Ascending aorta (tissue), 2 donors: Measurements from ENCODE around the gene KPTN. TPM values are rescaled to one million over a fixed set of nuclear protein-coding genes. Genes with fewer than 3 reads are reported as not detected.

Source experiments
- DNase-seq, 2 donors: peaks; one replicate each; pipeline ENCODE4 v3.0.0-alpha.2; 2019; ENCODE audit warnings: low spot score in 2 of 2
- H3K27ac ChIP-seq, 2 donors: fragments of 200-600 bp; sonication (generic); one replicate each; pipeline ENCODE4 v1.5.1; 2016 to 2017; ENCODE audit warnings: mild to moderate bottlenecking in 1 of 2
- H3K27me3 ChIP-seq: fragments of 200-600 bp; sonication (generic); one replicate; pipeline ENCODE4 v1.5.1; 2017
- H3K36me3 ChIP-seq, 2 donors: fragments of 200-600 bp; sonication (generic); one replicate each; pipeline ENCODE4 v1.5.1; 2016
- H3K4me1 ChIP-seq, 2 donors: fragments of 200-600 bp; sonication (generic); one replicate each; pipeline ENCODE4 v1.5.1; 2016 to 2017; ENCODE audit warnings: mild to moderate bottlenecking in 1 of 2
- H3K4me3 ChIP-seq, 2 donors: fragments of 200-600 bp; sonication (generic); one replicate each; pipeline ENCODE4 v1.5.1; 2016 to 2017; ENCODE audit warnings: mild to moderate bottlenecking in 1 of 2
- H3K9me3 ChIP-seq, 2 donors: fragments of 200-600 bp; sonication (generic); one replicate each; pipeline ENCODE4 v1.5.1; 2016
- CTCF ChIP-seq, 3 experiments: fragments of 200-600 bp in 2 of 3; fragments of 450-650 bp in 1 of 3; sonication (generic) in 2 of 3; IDR thresholded peaks; one replicate each; pipeline ENCODE4 v1.5.1; 2016 to 2019; ENCODE audit warnings: antibody characterized with exemption in 3 of 3, mild to moderate bottlenecking in 1 of 3, moderate library complexity in 1 of 3
- intact Hi-C: fragments of 100-400 bp; cut with DNase I; formaldehyde crosslinking; loops from one replicate; pipeline ENCODE4 v1.15.1; 2023
- total RNA-seq: library from RNA; depleted of rRNA; stranded (reverse); fragments of >200 nt; gene quantifications from one replicate; pipeline ENCODE4 v1.1.0, GENCODE V29; 2016

The KPTN gene
- total RNA-seq, 1 donor from 2014 or later, result 26.0 TPM

- H3K36me3 ChIP-seq, result no peaks in the 10 kb centered on the region
- no peaks in the 10 kb centered on the region for H3K27me3 ChIP-seq
- intact Hi-C loops, result no loop called here
- no peak for DNase-seq
- H3K9me3 ChIP-seq, result no peaks in the 10 kb centered on the region
- peaks cover 12 to 16% of the 10 kb centered on the region in 2 donors for H3K4me1 ChIP-seq
- TF ChIP-seq CTCF (IDR thresholded peaks at IDR 0.05), result no peak
- no peak overlapping the region for H3K4me3 ChIP-seq
- H3K27ac ChIP-seq, result no peak overlapping the region
These were observed 14.3 kb downstream of the KPTN start for GRCh38 chr19:47469719-47470118.

- Histone ChIP-seq H3K4me1 (peaks cover 12 to 16% of the 10 kb centered on the region in 2 donors), H3K4me3 (no peak overlapping the region), H3K27me3 (no peaks in the 10 kb centered on the region), H3K36me3 (no peaks in the 10 kb centered on the region), H3K9me3 (no peaks in the 10 kb centered on the region), H3K27ac (no peak overlapping the region)
- DNase-seq, result no peak
- TF ChIP-seq CTCF (IDR thresholded peaks at IDR 0.05), result no peak
- intact Hi-C loops, result no loop called here
These were observed 14.7 kb downstream of the KPTN start for GRCh38 chr19:47469363-47469700.

GRCh38 chr19:47467914-47468313 is 16.1 kb downstream of the KPTN start:
- intact Hi-C loops, result no loop called here
- TF ChIP-seq CTCF (IDR thresholded peaks at IDR 0.05), result no peak
- no peak overlapping the region for H3K27ac ChIP-seq
- no peak overlapping the region for H3K4me3 ChIP-seq
- no peaks in the 10 kb centered on the region for H3K9me3 ChIP-seq
- no peaks in the 10 kb centered on the region for H3K27me3 ChIP-seq
- no peaks in the 10 kb centered on the region for H3K36me3 ChIP-seq
- no peak for DNase-seq
- H3K4me1 ChIP-seq, result peaks cover 12 to 15% of the 10 kb centered on the region in 2 donors

GRCh38 chr19:47465957-47466356 is 18.1 kb downstream of the KPTN start:
- intact Hi-C loops, result no loop called here

GRCh38 chr19:47464675-47465419 is 19.2 kb downstream of the KPTN start:
- DNase-seq, result no peak
- H3K27ac ChIP-seq, result no peak overlapping the region
- H3K36me3 ChIP-seq, result no peaks in the 10 kb centered on the region
- no peaks in the 10 kb centered on the region for H3K4me1 ChIP-seq
- intact Hi-C loops, result no loop called here
- H3K4me3 ChIP-seq, result no peak overlapping the region
- no peaks in the 10 kb centered on the region for H3K27me3 ChIP-seq
- H3K9me3 ChIP-seq, result no peaks in the 10 kb centered on the region
- no peak for TF ChIP-seq CTCF (IDR thresholded peaks at IDR 0.05)

More at GRCh38 chr19:47465957-47466356, 18.1 kb downstream of the KPTN start:
- H3K9me3 ChIP-seq, result no peaks in the 10 kb centered on the region
- H3K27ac ChIP-seq, result no peak overlapping the region
- no peak for DNase-seq
- H3K4me3 ChIP-seq, result no peak overlapping the region
- H3K4me1 ChIP-seq, result no peaks in the 10 kb centered on the region
- no peaks in the 10 kb centered on the region for H3K27me3 ChIP-seq
- H3K36me3 ChIP-seq, result no peaks in the 10 kb centered on the region
- TF ChIP-seq CTCF (IDR thresholded peaks at IDR 0.05), result no peak

- no peaks in the 10 kb centered on the region for H3K27me3 ChIP-seq
These were observed 22.1 kb downstream of the KPTN start for GRCh38 chr19:47461876-47462275.

More at GRCh38 chr19:47461876-47462275, 22.1 kb downstream of the KPTN start:
- DNase-seq, result no peak
- no peak overlapping the region for H3K4me3 ChIP-seq
- TF ChIP-seq CTCF (IDR thresholded peaks at IDR 0.05), result no peak
- H3K9me3 ChIP-seq, result no peaks in the 10 kb centered on the region
- intact Hi-C loops, result no loop called here
- H3K36me3 ChIP-seq, result no peaks in the 10 kb centered on the region
- no peak overlapping the region for H3K27ac ChIP-seq
- H3K4me1 ChIP-seq, result no peaks in the 10 kb centered on the region
